ENCODE data around the gene BCAS1.

The BCAS1 gene

DNA sequence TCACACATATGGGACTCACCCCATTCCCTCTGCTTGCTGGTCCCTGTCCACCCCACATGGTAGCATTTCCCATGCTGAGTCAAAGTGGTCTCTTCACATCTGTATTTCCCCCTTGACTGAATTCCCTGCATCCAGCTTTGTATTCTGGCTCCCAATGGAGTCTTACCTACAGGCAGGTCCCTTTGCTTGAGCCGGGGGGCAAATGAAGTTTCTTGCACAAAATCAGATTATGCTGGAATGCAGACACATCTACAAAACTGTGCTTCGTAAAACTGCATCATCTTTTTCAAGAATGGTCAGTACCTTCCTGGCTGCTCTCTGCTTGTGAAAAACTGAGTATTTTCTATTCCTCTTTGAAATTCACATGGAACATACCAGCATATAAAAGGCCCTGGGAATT is 32.1 kb upstream of the BCAS1 start:
- TF ChIP-seq, protein P1, sequence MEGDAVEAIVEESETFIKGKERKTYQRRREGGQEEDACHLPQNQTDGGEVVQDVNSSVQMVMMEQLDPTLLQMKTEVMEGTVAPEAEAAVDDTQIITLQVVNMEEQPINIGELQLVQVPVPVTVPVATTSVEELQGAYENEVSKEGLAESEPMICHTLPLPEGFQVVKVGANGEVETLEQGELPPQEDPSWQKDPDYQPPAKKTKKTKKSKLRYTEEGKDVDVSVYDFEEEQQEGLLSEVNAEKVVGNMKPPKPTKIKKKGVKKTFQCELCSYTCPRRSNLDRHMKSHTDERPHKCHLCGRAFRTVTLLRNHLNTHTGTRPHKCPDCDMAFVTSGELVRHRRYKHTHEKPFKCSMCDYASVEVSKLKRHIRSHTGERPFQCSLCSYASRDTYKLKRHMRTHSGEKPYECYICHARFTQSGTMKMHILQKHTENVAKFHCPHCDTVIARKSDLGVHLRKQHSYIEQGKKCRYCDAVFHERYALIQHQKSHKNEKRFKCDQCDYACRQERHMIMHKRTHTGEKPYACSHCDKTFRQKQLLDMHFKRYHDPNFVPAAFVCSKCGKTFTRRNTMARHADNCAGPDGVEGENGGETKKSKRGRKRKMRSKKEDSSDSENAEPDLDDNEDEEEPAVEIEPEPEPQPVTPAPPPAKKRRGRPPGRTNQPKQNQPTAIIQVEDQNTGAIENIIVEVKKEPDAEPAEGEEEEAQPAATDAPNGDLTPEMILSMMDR (conservative IDR thresholded peaks at IDR 0.05), result no peak
- no peak overlapping the region for H3K27ac ChIP-seq

DNA sequence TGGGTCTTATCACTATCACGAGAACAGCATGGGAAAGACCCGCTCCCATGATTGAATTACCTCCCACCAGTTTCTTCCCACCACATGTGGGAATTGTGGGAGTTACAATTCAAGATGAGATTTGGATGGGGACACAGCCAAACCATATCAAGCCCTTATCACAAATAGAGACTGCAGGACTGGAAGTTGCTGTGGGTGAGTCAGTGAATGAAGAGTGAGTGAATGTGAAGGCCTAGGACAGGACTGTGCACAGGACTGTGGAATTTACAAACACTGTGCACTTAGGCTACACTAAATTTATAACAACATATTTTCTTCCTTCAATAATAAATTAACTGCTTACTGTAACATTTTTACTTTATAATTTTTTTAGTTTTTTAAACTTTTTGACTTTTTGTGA is 30.2 kb upstream of the BCAS1 start:
- TF ChIP-seq, protein P1 (conservative IDR thresholded peaks at IDR 0.05), result no peak
- H3K27ac ChIP-seq, result no peak overlapping the region

DNA sequence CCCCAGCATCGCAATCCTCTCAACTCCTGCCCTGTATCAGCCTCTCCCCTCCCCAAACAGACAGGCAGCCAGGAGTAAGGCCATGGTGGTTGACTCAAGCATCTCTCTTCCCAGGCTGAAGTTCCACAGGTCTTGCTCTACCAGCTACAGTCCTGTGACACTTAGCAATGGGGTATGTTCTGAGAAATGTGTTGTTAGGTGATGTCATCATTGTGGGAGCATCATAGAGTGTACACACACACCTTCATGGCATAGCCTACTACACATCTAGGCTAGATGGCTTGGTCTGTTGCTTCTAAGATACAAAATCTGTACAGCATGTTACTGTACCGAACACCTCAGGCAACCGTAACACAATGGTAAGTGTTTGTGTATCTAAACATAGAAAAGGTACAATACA is 29.5 kb upstream of the BCAS1 start:
- H3K27ac ChIP-seq, result no peak overlapping the region
- TF ChIP-seq, protein P1 (conservative IDR thresholded peaks at IDR 0.05), result no peak

DNA sequence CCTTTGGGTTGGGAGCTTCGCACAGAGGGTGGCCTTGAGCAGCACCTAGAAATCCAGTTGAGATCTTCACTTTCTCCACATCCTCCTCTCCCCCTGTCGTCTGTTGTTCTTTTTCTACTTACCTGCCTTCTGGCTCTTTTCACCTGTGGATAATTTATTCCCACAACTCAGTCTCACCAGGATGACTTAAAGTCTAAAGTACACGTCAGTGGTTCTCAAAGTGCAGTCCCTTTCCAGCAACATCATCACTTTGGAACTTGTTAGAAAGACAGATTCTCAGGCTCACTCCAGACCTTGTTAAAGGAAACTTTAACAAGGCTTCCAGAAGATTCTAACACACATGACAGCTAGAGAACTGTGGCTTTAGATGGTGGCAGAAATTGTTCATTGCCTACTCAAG is 27.7 kb upstream of the BCAS1 start:
- TF ChIP-seq, protein P1 (conservative IDR thresholded peaks at IDR 0.05), result no peak
- no peak overlapping the region for H3K27ac ChIP-seq

DNA sequence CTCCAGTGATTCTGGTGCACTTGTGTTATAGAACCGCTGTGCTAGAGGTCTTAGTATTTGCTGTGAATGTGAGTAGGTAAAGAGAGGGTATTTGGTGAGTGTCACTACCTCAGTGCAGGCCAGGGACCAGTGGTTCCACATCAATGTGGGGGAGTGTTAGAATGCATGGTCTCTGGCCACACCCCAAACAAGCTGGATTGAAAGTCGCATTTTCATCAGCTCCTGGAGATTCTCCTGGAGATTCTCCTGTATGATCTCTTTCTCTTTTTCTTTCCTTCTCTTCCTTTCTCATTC is 26.8 kb upstream of the BCAS1 start:
- TF ChIP-seq, protein P1 (conservative IDR thresholded peaks at IDR 0.05), result no peak
- no peak overlapping the region for H3K27ac ChIP-seq

DNA sequence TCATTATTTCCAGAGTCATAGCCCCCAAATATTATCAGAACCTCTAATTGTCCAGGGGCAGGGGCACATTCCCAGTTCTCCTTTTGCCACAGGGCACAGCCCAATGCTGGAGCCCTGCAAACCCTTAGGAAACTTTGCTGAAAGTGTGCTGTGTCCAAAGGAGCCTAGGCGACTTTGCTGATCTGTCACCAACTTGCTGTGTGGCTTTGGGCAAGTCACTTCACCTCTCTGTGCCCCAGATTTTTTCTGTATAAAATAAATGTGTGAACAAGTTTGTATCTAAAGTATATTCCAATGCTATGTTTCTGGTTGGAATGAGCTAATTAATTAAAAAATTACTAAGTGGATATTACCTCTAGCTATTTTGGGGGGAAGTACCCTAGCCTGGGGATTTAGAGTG is 25.4 kb upstream of the BCAS1 start:
- no peak overlapping the region for H3K27ac ChIP-seq
- TF ChIP-seq, protein P1 (conservative IDR thresholded peaks at IDR 0.05), result no peak

DNA sequence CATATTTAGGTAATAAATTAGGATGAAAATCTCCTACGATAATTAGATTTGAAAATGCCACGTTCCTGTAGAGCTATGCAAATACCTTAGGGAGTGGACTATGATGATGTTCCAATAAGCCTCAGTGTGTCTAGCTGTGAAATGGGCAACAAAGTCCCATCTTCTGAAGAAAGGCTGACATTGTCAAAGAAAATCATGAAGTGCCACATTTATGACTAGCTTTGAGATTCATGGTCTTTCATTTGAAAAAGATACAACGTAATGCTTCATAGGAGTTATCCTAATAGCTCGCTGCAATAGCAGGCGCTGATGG is 23.8 kb upstream of the BCAS1 start:
- TF ChIP-seq, protein P1 (conservative IDR thresholded peaks at IDR 0.05), result no peak
- no peak overlapping the region for H3K27ac ChIP-seq

Data from VCaP (cell line).